Measurements from ENCODE around the gene CHCHD6.
A peak's percentile ranks its signal among the peaks of the same experiment; 100 is the strongest.

Gene CHCHD6

GRCh38 chr3:126668450-126669401, 35.3 kb upstream of the CHCHD6 start:
- no peak for DNase-seq (ENCODE audit: low spot score)

GRCh38 chr3:126671521-126671920, 32.5 kb upstream of the CHCHD6 start:
- DNase-seq (ENCODE audit: low spot score) = no peak

- DNase-seq (ENCODE audit: low spot score) = no peak
Observed at GRCh38 chr3:126672340-126672739, 31.7 kb upstream of the CHCHD6 start.

GRCh38 chr3:126672741-126673140, 31.3 kb upstream of the CHCHD6 start:
- no peak for DNase-seq (ENCODE audit: low spot score)

GRCh38 chr3:126676919-126677705, 26.9 kb upstream of the CHCHD6 start:
- DNase-seq (ENCODE audit: low spot score) = no peak

GRCh38 chr3:126677862-126678503, 26.1 kb upstream of the CHCHD6 start:
- DNase-seq (ENCODE audit: low spot score) = no peak

GRCh38 chr3:126678693-126679317, 25.2 kb upstream of the CHCHD6 start:
- no peak for DNase-seq (ENCODE audit: low spot score)

- DNase-seq (ENCODE audit: low spot score) = peak; percentile 28
Observed at GRCh38 chr3:126679318-126679751, 24.7 kb upstream of the CHCHD6 start.

GRCh38 chr3:126679831-126680666, 24.0 kb upstream of the CHCHD6 start:
- no peak for DNase-seq (ENCODE audit: low spot score)

GRCh38 chr3:126680667-126681055, 23.4 kb upstream of the CHCHD6 start:
- no peak for DNase-seq (ENCODE audit: low spot score)

- DNase-seq (ENCODE audit: low spot score) = no peak
Observed at GRCh38 chr3:126682009-126682408, 22.0 kb upstream of the CHCHD6 start.

- DNase-seq (ENCODE audit: low spot score) = no peak
Observed at GRCh38 chr3:126683069-126683468, 21.0 kb upstream of the CHCHD6 start.

- DNase-seq (ENCODE audit: low spot score) = no peak
Observed at GRCh38 chr3:126684218-126684751, 19.8 kb upstream of the CHCHD6 start.

GRCh38 chr3:126685021-126685420, 19.0 kb upstream of the CHCHD6 start:
- no peak for DNase-seq (ENCODE audit: low spot score)

GRCh38 chr3:126685493-126685892, 18.5 kb upstream of the CHCHD6 start:
- no peak for DNase-seq (ENCODE audit: low spot score)

GRCh38 chr3:126691765-126692164, 12.3 kb upstream of the CHCHD6 start:
- DNase-seq (ENCODE audit: low spot score) = no peak

- no peak for DNase-seq (ENCODE audit: low spot score)
Observed at GRCh38 chr3:126692858-126693257, 11.2 kb upstream of the CHCHD6 start.

GRCh38 chr3:126693921-126694320, 10.1 kb upstream of the CHCHD6 start:
- no peak for DNase-seq (ENCODE audit: low spot score)

GRCh38 chr3:126696701-126697267, 7.3 kb upstream of the CHCHD6 start:
- DNase-seq (ENCODE audit: low spot score) = no peak

- DNase-seq (ENCODE audit: low spot score) = no peak
Observed at GRCh38 chr3:126699011-126699410, 5.0 kb upstream of the CHCHD6 start.
